Measurements from ENCODE around the gene INVS.

GRCh38 chr9:100150214-100150613 is 51.2 kb downstream of the INVS start:
- TF ChIP-seq REPIN1 (CRISPR knock-in tag; IDR thresholded peaks at IDR 0.05; ENCODE audit: borderline replicate concordance, low read depth) (no peak), SALL2 (CRISPR knock-in tag; IDR thresholded peaks at IDR 0.05) (no peak), CTCF (CRISPR knock-in tag; IDR thresholded peaks at IDR 0.05) (no peak), HES4 (CRISPR knock-in tag; IDR thresholded peaks at IDR 0.05; ENCODE audit: borderline replicate concordance) (no peak), SMARCE1 (IDR thresholded peaks at IDR 0.05; ENCODE audit: borderline replicate concordance) (no peak), GMEB2 (CRISPR knock-in tag; IDR thresholded peaks at IDR 0.05; ENCODE audit: low read depth) (no peak), RFX5 (IDR thresholded peaks at IDR 0.05; ENCODE audit: low read depth, low read length) (no peak), NR1H2 (CRISPR knock-in tag; IDR thresholded peaks at IDR 0.05; ENCODE audit: borderline replicate concordance, low read depth) (no peak), ATF4 (CRISPR knock-in tag; IDR thresholded peaks at IDR 0.05) (no peak), TCF7L2 (IDR thresholded peaks at IDR 0.05; ENCODE audit: low read depth, low read length) (no peak), ZNF557 (CRISPR knock-in tag; IDR thresholded peaks at IDR 0.05) (no peak)

All from HepG2 (cell line).